Gastroesophageal sphincter (tissue), 3 donors: ENCODE measurements around the gene DNAJB12.

ENCODE experiments used
- EP300 ChIP-seq: sonication (generic); formaldehyde crosslinking; IDR thresholded peaks from one replicate; pipeline ENCODE4 v1.6.1; 2017; ENCODE audit warnings: antibody characterized with exemption, mild to moderate bottlenecking
- POLR2A ChIP-seq, 2 donors: fragments of 450-650 bp; IDR thresholded peaks; one replicate each; pipeline ENCODE4 v1.6.1; 2017; ENCODE audit warnings: antibody characterized with exemption in 2 of 2, mild to moderate bottlenecking in 2 of 2, moderate library complexity in 1 of 2
- POLR2AphosphoS5 ChIP-seq: sonication (generic); formaldehyde crosslinking; IDR thresholded peaks from one replicate; pipeline ENCODE4 v1.6.1; 2017; ENCODE audit warnings: antibody characterized with exemption
- TF ChIP-seq, protein P1 (sequence below), 4 experiments: fragments of 200-600 bp in 2 of 4; fragments of 450-650 bp in 2 of 4; sonication (generic) in 1 of 4; IDR thresholded peaks; one replicate each; pipeline ENCODE4 v1.5.1; 2017 to 2019; ENCODE audit warnings: antibody characterized with exemption in 4 of 4, mild to moderate bottlenecking in 2 of 4, moderate library complexity in 2 of 4

DNA sequence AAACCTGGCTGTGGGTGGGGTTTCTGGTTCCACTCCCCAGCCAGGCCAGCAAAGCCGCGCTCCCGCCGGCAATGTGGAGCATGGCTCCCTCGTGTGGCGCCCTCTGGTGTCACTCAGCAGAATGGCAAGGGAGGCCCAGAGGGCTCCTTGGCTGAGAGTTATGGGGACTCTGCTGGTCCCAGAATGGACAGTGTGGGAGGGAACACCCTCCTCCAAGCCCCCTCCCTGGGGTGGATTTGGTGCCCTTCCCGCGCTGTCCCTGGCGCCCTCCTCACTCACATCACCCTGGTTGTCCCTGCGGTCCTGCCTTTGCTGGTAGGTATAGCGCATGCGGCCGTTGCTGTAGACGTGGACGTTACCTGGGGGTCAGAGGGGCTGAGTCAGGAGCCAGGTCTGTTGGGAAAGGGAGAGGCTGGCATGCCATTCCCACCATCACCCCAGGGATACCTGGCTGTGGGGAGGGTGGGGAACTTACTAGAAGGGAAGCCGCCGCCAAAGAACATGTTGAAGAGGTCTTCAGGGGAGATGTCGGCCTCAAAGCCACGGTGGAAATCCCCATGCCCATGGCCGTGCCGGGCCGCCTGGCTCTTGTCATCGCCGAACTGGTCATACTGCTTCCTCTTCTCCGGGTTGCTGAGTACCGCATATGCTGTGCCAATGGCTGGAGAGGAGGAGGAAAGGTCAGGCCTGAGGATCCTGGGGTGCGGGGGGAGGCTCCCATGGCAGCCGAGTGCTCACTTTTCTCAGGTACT, 14.0 kb downstream of the DNAJB12 start:
- TF ChIP-seq POLR2AphosphoS5 (no peak), POLR2A (IDR thresholded peaks at IDR 0.05) (no peak), EP300 (no peak)
- TF ChIP-seq, protein P1, sequence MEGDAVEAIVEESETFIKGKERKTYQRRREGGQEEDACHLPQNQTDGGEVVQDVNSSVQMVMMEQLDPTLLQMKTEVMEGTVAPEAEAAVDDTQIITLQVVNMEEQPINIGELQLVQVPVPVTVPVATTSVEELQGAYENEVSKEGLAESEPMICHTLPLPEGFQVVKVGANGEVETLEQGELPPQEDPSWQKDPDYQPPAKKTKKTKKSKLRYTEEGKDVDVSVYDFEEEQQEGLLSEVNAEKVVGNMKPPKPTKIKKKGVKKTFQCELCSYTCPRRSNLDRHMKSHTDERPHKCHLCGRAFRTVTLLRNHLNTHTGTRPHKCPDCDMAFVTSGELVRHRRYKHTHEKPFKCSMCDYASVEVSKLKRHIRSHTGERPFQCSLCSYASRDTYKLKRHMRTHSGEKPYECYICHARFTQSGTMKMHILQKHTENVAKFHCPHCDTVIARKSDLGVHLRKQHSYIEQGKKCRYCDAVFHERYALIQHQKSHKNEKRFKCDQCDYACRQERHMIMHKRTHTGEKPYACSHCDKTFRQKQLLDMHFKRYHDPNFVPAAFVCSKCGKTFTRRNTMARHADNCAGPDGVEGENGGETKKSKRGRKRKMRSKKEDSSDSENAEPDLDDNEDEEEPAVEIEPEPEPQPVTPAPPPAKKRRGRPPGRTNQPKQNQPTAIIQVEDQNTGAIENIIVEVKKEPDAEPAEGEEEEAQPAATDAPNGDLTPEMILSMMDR (IDR thresholded peaks at IDR 0.05), result peak in 3 of 4 experiments; percentile 85 to 96 (median 87)
